ES-I3 (cell line): ENCODE measurements around the gene CUEDC2.

Experiments used
- H3K36me3 ChIP-seq: 2 replicates; pipeline ENCODE4 v1.6.1; 2013; ENCODE audit warnings: mild to moderate bottlenecking, low read length, control low read depth, moderate library complexity; ENCODE audit not compliant: insufficient read depth
- H3K4me1 ChIP-seq: 2 replicates; pipeline ENCODE4 v1.6.1; 2013; ENCODE audit warnings: mild to moderate bottlenecking, control low read depth, low read length; ENCODE audit not compliant: insufficient read depth
- H3K9ac ChIP-seq: 2 replicates; pipeline ENCODE4 v1.6.1; 2013; ENCODE audit warnings: low read depth, mild to moderate bottlenecking, low read length, moderate library complexity
- H3K9me3 ChIP-seq: 2 replicates; pipeline ENCODE4 v1.6.1; 2013; ENCODE audit warnings: mild to moderate bottlenecking, low read length, moderate library complexity; ENCODE audit not compliant: control insufficient read depth, insufficient read depth

Gene CUEDC2, protein sequence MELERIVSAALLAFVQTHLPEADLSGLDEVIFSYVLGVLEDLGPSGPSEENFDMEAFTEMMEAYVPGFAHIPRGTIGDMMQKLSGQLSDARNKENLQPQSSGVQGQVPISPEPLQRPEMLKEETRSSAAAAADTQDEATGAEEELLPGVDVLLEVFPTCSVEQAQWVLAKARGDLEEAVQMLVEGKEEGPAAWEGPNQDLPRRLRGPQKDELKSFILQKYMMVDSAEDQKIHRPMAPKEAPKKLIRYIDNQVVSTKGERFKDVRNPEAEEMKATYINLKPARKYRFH

DNA sequence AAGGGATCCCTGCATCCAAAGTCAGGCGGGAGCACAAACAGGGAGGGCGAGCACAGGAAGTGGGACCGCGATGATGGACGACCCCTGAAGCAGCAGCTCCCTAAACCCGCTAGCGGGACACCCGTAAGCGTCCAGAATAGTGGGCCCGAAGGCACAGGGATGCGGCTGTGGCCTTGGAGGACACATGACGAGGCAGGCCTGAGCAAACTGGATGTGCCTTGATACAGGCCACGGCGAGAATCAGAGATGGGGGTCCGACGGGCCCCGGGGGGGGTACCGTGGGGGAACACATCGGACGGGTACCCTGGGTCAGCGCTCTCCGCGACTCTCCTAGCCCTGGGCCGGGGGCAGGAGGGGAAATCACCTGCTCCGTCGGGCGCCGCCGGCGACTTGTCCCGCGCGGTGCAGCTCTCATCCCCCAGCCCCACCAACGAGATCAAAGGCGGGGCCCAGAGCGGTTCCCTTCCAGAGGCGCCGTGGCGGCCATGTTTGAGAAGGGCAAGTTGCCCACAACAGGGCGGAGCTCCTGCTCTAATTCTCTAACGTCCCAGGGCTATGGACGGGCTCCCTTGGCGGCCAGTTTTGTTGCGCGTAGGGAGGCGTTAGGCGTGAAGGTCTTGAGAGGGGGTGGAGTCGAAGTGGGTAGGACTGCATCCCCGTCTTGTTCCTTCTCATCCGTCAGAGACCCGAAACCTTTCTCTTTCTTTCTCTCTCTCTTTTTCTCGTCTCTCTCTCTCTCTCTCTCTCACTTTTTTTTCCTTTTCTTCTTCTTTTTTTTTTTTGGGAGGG lies at the start of gene CUEDC2:
Gene CUEDC2 (minus strand): TSS at position 413 of the 789 bp plus-strand sequence. CDS start 7,386 bp downstream, outside the sequence.
- H3K9ac ChIP-seq = peak within 1 kb of the TSS; percentile 88
- H3K9me3 ChIP-seq = no peaks in the 10 kb centered on the region
- no peaks in the 10 kb centered on the region for H3K36me3 ChIP-seq
- peaks cover 24% of the 10 kb centered on the region for H3K4me1 ChIP-seq

DNA sequence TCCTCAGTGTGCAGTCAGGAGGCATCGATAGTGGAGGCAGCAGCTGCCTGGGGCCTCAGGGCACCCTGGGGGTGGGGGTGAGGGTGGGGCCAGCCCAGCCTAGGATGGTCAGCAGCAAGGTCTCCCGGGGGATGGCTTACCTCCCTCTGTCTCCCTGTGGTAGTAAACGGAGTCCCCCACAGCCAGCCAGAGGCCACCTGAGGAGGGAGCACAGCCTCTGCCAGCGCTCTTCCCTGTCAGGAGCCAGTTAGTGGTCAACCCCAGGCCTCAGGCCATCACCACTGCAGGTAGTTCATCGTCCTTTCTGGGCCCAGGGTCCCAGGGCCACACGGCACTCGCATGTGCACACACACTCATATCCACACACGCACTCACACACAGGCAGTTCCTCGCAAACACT lies 48.0 kb upstream of the CUEDC2 start:
- Histone ChIP-seq H3K4me1 (no peaks in the 10 kb centered on the region), H3K9ac (no peak overlapping the region), H3K36me3 (peaks cover 30% of the 10 kb centered on the region), H3K9me3 (no peaks in the 10 kb centered on the region)

DNA sequence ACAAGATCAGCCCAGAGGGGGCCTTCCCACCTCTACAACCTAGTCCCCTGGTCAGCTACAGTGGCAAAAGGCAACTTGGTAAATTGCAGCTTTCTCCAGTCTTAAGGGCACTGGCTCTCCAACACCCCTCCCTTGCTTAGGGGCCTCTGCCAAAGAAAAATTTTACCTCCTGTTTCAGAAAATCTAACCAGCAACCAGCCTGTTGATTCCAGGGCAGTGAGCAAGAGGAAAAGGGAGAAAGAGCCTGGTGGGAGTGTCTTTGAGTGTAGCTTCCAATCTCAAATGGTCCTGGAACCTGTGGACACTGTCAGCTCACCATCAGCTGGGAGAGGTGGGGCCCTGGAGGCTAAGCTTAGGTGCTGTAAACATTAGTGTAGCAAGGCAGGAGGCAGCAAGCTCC lies 47.3 kb upstream of the CUEDC2 start:
- H3K4me1 ChIP-seq = no peaks in the 10 kb centered on the region
- H3K9ac ChIP-seq = no peak overlapping the region
- H3K9me3 ChIP-seq = no peaks in the 10 kb centered on the region
- H3K36me3 ChIP-seq = peaks cover 26% of the 10 kb centered on the region

DNA sequence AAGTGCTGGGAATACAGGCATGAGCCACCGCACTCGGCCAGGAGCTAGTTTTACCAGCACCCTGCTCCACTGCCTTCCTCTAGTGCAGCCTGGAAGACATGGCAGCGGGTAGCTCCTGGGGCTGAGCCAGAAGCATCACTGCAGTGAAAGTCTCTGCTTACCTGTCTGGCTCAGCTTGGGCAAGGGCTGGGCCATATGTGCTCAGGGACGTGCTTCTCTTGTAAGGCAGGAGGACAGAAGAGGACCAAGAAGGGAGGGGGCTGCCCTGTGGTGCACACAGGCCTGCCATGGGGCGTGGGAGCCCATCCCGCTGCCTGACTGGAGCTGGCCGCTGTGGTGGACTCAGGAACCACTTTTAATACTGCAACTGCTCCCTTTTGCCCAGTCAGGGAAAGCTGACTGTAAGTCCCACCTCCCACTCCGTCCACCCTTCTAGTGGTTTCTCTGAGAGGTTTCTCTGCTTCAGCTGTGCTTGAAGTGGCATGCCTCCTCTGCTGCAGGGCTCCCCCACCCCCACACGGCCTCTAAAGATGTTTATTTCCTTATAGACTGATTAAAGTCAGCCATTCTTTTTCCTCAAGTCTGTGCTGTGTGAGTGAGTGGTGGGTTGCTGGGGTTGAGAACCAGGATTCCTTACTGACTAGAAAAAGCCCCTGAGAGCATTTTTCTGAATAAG lies 44.2 kb upstream of the CUEDC2 start:
- Histone ChIP-seq H3K36me3 (peaks cover 12% of the 10 kb centered on the region), H3K4me1 (no peaks in the 10 kb centered on the region), H3K9ac (no peak overlapping the region), H3K9me3 (no peaks in the 10 kb centered on the region)

DNA sequence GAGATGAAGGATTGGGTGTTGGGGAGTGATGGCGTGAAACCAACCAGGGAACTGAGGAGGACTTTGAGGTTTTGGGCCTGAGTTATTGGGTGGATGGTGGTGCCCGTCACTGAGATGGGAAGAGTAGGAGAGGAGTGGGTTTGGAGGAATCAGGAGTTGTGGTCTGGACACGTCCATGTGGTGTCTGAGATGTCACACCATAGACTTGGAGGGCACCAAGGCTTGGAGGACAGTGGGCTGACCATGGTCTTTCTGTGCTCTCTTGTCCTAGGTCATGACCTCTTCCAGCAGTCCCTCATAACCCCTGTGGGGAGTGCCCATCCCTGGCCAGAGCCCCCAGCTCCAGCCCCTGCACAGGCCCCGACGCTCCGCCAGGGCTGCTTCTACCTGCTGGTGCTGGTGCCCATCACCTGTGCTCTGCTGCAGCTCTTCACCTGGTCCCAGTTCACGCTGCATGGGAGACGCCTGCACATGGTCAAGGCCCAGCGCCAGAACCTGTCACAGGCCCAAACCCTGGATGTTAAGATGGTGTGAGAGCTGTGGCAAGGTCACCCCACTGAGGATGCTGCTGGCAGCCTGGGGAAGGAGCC lies 43.2 kb upstream of the CUEDC2 start:
- no peak overlapping the region for H3K9ac ChIP-seq
- H3K36me3 ChIP-seq = peaks cover 2% of the 10 kb centered on the region
- no peaks in the 10 kb centered on the region for H3K4me1 ChIP-seq
- H3K9me3 ChIP-seq = no peaks in the 10 kb centered on the region

DNA sequence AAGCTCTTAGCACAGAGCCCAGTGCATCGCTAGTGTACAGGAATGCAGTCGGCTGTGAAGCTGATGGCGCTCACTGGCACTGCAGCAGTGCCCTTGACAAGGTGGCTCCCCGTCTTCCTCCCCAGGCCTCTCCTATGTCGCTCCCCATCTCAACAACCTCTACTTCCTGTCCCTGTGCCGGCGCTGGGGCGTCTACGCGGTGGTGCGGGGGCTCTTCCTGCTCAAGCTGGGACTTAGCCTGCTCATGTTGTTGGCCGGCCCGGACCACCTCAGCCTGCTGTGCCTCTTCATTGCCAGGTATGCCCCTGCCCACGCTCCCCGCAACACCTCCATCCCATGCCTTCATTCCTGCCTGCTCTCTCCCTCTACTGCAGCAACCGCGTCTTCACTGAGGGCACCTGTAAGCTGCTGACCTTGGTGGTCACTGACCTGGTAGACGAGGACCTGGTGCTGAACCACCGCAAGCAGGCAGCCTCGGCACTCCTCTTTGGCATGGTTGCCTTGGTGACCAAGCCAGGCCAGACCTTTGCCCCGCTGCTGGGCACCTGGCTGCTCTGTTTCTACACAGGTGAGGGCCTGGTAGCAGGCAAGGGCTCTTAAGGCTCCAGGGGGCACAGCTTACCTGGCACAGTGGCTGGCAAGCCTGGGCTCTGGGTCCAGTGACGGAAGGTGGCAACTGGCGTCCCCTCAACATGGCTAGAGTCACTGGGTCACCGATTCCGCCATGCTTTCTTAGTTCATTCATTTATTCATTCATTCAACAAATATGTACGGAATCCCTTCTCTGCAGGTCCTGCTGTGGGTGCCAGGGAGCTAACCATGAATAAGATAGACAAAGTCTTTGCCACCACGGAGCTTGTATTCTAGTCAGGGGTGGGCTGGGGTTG lies 41.3 kb upstream of the CUEDC2 start:
- Histone ChIP-seq H3K9ac (no peak overlapping the region), H3K4me1 (no peaks in the 10 kb centered on the region), H3K9me3 (no peaks in the 10 kb centered on the region), H3K36me3 (no peaks in the 10 kb centered on the region)

DNA sequence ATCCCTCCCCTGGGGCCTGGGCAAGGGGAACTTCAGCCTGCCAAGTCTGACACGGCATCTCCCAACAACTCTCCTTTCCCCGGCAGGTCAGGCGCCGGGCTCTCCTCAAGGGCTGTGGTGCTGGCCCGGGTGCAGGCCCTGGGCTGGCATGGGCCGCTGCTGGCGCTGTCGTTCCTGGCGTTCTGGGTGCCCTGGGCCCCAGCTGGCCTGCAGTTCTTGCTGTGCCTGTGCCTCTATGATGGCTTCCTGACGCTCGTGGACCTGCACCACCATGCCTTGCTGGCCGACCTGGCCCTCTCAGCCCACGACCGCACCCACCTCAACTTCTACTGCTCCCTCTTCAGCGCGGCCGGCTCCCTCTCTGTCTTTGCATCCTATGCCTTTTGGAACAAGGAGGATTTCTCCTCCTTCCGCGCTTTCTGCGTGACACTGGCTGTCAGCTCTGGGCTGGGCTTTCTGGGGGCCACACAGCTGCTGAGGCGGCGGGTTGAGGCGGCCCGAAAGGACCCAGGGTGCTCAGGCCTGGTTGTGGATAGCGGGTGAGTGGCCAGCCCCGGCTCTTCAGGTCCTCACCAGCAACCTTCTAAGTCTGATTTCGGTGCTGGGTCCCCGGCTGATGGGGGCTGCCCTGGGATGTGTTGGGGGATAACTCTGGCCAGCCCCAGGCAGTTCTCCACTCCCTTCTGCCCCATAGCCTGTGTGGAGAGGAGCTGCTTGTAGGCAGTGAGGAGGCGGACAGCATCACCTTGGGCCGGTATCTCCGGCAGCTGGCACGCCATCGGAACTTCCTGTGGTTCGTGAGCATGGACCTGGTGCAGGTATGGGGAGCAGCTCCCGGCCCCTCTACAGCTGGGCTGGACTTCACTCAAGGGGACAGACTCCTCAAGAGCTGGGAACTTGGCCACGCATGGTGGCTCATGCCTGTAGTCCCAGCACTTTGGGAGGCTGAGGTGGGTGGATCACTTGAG lies 38.5 kb upstream of the CUEDC2 start:
- Histone ChIP-seq H3K4me1 (no peaks in the 10 kb centered on the region; the same call in 1 of the 2 replicates), H3K9ac (no peak overlapping the region), H3K36me3 (no peaks in the 10 kb centered on the region), H3K9me3 (no peaks in the 10 kb centered on the region)

DNA sequence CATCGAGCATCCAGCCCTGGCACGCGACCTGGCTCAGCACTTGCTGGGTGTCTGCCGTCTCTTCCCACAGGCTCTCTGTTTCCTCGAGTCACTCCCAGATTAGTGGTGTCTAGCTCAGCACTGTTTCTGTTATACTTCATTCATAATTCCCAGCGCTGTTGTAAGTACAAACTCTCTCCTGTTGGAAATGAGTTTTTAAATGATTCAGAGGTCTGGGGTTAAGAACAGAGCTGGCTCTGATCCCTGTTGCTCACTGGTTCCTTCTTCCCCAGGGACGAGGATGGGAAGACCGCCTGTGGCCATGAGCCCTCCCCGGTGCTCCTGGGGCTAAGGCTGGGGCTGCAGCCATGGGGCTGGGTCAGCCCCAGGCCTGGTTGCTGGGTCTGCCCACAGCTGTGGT lies 36.3 kb upstream of the CUEDC2 start:
- Histone ChIP-seq H3K9me3 (no peaks in the 10 kb centered on the region), H3K9ac (no peak overlapping the region), H3K4me1 (peaks cover 3% of the 10 kb centered on the region; the same call in 1 of the 2 replicates), H3K36me3 (no peaks in the 10 kb centered on the region)

DNA sequence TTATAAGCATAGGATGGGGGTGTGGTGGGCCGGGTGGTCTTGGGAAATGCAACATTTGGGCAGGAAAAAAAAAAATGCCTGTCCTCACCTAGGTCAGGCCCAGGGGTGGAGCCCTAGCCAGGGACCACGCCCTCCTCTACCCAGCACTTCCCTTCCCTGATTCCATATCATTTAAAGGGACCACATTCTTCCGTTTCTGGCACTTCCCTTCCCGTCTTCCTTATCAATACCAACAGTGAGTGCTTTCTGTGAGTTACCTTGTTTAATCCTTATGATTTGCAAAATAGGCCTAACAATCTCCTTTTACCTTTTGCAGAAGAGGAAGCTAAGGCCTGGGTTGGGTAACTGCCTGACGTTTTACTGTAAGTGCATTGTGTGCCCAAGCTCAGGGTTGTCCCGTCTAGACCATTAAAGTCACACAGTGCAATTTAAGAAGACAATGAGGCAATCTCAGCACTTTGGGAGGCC lies 35.6 kb upstream of the CUEDC2 start:
- no peak overlapping the region; the same call in 1 of the 2 replicates for H3K9ac ChIP-seq
- peaks cover 6% of the 10 kb centered on the region; the same call in 1 of the 2 replicates for H3K4me1 ChIP-seq
- no peaks in the 10 kb centered on the region for H3K36me3 ChIP-seq
- H3K9me3 ChIP-seq = no peaks in the 10 kb centered on the region

DNA sequence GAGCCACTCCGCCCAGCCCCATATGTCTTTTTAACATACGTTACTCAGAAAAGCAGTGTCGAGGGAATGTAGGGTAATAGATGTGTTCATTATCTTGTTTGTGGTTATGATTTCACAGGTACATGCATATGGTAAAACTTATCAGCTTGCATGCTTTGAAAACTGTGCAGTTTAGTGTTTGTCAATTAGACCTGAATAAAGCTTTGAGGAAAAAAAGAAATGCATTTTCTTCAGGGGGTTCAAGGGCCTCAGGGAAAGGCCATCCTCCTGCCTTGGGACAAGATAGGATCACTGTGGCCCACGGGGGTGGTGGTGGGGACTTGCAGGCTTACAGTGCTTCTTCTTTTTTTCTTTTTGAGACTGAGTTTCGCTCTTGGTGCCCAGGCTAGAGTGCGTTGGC lies 34.9 kb upstream of the CUEDC2 start:
- Histone ChIP-seq H3K4me1 (peaks cover 12% of the 10 kb centered on the region), H3K9ac (no peak overlapping the region), H3K9me3 (no peaks in the 10 kb centered on the region), H3K36me3 (no peaks in the 10 kb centered on the region)

DNA sequence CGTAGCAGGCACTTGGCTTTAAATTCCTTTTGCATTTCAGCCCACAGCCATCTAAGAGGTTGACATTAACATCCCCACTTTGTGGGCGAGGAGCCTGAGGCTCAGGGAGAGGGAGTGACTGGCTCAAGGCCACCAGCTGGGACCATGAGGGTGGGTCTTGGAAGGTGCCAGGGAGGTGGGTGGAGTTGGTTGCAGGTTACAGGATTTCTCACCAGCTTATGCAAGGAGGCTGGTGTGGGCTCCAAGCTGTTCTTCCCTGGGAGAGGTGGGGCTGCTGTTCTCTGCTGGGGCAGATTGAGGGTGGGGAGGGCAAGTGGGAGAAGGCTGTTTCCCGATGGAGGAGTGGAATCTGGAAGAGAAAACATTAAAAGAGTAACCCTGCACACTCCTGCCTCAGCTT lies 33.1 kb upstream of the CUEDC2 start:
- no peaks in the 10 kb centered on the region for H3K36me3 ChIP-seq
- H3K9me3 ChIP-seq = no peaks in the 10 kb centered on the region
- H3K9ac ChIP-seq = no peak overlapping the region
- peaks cover 22% of the 10 kb centered on the region for H3K4me1 ChIP-seq

DNA sequence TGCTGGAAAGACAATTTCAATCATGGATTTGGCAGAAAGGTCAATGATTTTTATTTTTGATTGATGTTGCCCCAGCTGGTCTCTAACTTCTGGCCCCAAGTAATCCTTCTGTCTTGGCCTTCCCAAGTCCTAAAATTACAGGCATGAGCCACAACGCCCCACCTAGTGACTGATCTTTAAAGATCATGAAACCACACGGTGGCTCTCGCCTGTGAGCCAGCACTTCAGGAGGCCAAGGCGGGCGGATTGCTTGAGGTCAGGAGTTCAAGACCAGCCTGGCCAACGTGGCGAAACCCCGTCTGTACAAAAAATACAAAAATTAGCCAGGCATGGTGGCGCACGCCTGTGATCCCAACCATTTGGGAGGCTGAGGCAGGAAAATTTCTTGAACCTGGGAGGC lies 31.6 kb upstream of the CUEDC2 start:
- H3K36me3 ChIP-seq = no peaks in the 10 kb centered on the region
- peak overlapping the region; percentile 45; the same call in 1 of the 2 replicates for H3K9ac ChIP-seq
- H3K9me3 ChIP-seq = no peaks in the 10 kb centered on the region
- H3K4me1 ChIP-seq = peaks cover 24% of the 10 kb centered on the region
